Vagina (tissue), 2 donors: ENCODE results near the gene SEMA5B. TPM values are rescaled to one million over a fixed set of nuclear protein-coding genes. Genes with fewer than 3 reads are reported as not detected.

Source experiments
- DNase-seq, 2 donors: peaks; one replicate each; pipeline ENCODE4 v3.0.0-alpha.2; 2017; ENCODE audit errors: extremely low spot score in 2 of 2
- H3K27ac ChIP-seq: fragments of 200-600 bp; sonication (generic); one replicate; pipeline ENCODE4 v1.5.1; 2019
- H3K27me3 ChIP-seq: fragments of 200-600 bp; sonication (generic); one replicate; pipeline ENCODE4 v1.5.1; 2019
- H3K36me3 ChIP-seq, 2 donors: fragments of 200-600 bp; sonication (generic); one replicate each; pipeline ENCODE4 v1.5.1; 2017 to 2019
- H3K4me1 ChIP-seq: fragments of 200-600 bp; sonication (generic); one replicate; pipeline ENCODE4 v1.5.1; 2019
- H3K4me3 ChIP-seq, 2 donors: fragments of 200-600 bp; sonication (generic); 1 replicate in 1 of 2; 2 replicates in 1 of 2; pipeline ENCODE4 v1.5.1; 2016 to 2019
- H3K9me3 ChIP-seq: fragments of 200-600 bp; sonication (generic); one replicate; pipeline ENCODE4 v1.5.1; 2019
- CTCF ChIP-seq, 3 experiments: fragments of 450-650 bp in 2 of 3; fragments of 200-600 bp in 1 of 3; sonication (generic) in 1 of 3; IDR thresholded peaks; one replicate each; pipeline ENCODE4 v1.5.1; 2017 to 2019; ENCODE audit warnings: antibody characterized with exemption in 3 of 3, mild to moderate bottlenecking in 2 of 3, moderate library complexity in 2 of 3
- POLR2A ChIP-seq, 2 donors: fragments of 450-650 bp; IDR thresholded peaks; one replicate each; pipeline ENCODE4 v1.6.1; 2017; ENCODE audit warnings: antibody characterized with exemption in 2 of 2, mild to moderate bottlenecking in 2 of 2, moderate library complexity in 2 of 2
- POLR2AphosphoS5 ChIP-seq, 2 donors: sonication (generic); formaldehyde crosslinking; IDR thresholded peaks; one replicate each; pipeline ENCODE4 v1.9.0; 2017; ENCODE audit warnings: antibody characterized with exemption in 2 of 2, mild to moderate bottlenecking in 2 of 2, low read depth in 1 of 2; ENCODE audit not compliant: insufficient read depth in 1 of 2
- intact Hi-C: fragments of 100-400 bp; cut with DNase I; formaldehyde crosslinking; loops from one replicate; pipeline ENCODE4 v1.15.1; 2023
- total RNA-seq: library from RNA; depleted of rRNA; stranded (reverse); fragments of >200 nt; gene quantifications from one replicate; pipeline ENCODE4 v1.2.3, GENCODE V29; 2016

Gene SEMA5B
- total RNA-seq, 1 donor from 2014 or later = 0.25 TPM

- intact Hi-C loops = no loop called here
- Histone ChIP-seq H3K27me3 (no peaks in the 10 kb centered on the region), H3K9me3 (no peaks in the 10 kb centered on the region), H3K27ac (no peak overlapping the region), H3K4me3 (no peak overlapping the region), H3K4me1 (peaks cover 17% of the 10 kb centered on the region), H3K36me3 (no peaks in the 10 kb centered on the region)
- no peak for TF ChIP-seq POLR2AphosphoS5 (IDR thresholded peaks at IDR 0.05; ENCODE audit: insufficient read depth in 1 of 2, low read depth in 1 of 2)
- TF ChIP-seq CTCF (IDR thresholded peaks at IDR 0.05) = no peak
- TF ChIP-seq POLR2A (IDR thresholded peaks at IDR 0.05) = no peak
- DNase-seq = no peak
Observed at GRCh38 chr3:122892118-122892960, 135.2 kb downstream of the SEMA5B start.

- no peaks in the 10 kb centered on the region for H3K27me3 ChIP-seq
- peaks cover 17% of the 10 kb centered on the region for H3K4me1 ChIP-seq
- DNase-seq = no peak
- intact Hi-C loops = no loop called here
- TF ChIP-seq CTCF (IDR thresholded peaks at IDR 0.05) = no peak
- TF ChIP-seq POLR2A (IDR thresholded peaks at IDR 0.05) = no peak
- TF ChIP-seq POLR2AphosphoS5 (IDR thresholded peaks at IDR 0.05; ENCODE audit: insufficient read depth in 1 of 2, low read depth in 1 of 2) = no peak
- H3K4me3 ChIP-seq = no peak overlapping the region
- H3K36me3 ChIP-seq = no peaks in the 10 kb centered on the region
- H3K9me3 ChIP-seq = no peaks in the 10 kb centered on the region
- H3K27ac ChIP-seq = no peak overlapping the region
Observed at GRCh38 chr3:122890720-122891220, 136.8 kb downstream of the SEMA5B start.

- no peaks in the 10 kb centered on the region for H3K27me3 ChIP-seq
- no peak overlapping the region for H3K4me3 ChIP-seq
- intact Hi-C loops = no loop called here
- no peaks in the 10 kb centered on the region for H3K9me3 ChIP-seq
- no peaks in the 10 kb centered on the region for H3K36me3 ChIP-seq
- no peak overlapping the region for H3K27ac ChIP-seq
- TF ChIP-seq POLR2A (IDR thresholded peaks at IDR 0.05) (no peak), CTCF (IDR thresholded peaks at IDR 0.05) (no peak), POLR2AphosphoS5 (IDR thresholded peaks at IDR 0.05; ENCODE audit: insufficient read depth in 1 of 2, low read depth in 1 of 2) (no peak)
- H3K4me1 ChIP-seq = peaks cover 17% of the 10 kb centered on the region
- DNase-seq = no peak
Observed at GRCh38 chr3:122890077-122890719, 137.4 kb downstream of the SEMA5B start.

DNA sequence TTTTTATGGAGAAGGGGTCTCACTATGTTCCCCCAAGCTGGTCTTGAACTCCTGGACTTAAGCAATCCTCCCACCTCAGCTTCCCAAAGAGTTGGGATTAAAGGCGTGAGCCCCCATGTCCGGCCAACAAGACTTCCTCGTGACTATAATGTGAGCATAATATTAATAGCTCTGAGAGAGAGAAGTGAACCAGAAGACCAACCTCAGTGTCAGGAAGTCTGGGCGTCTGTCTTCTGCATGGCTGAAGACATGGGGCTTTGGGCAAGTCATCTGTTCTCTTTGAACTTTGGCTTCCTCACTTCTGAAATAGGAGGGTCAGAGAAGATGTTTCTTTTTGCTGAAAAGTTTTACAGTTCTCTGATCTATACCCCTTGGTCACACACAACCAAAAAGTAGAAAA is 140.6 kb downstream of the SEMA5B start:
- intact Hi-C loops = no loop called here
- TF ChIP-seq POLR2AphosphoS5 (IDR thresholded peaks at IDR 0.05; ENCODE audit: insufficient read depth in 1 of 2, low read depth in 1 of 2) (no peak), CTCF (IDR thresholded peaks at IDR 0.05) (no peak), POLR2A (IDR thresholded peaks at IDR 0.05) (no peak)

More for the DNA sequence above, 140.6 kb downstream of the SEMA5B start:
- Histone ChIP-seq H3K4me1 (peaks cover 17% of the 10 kb centered on the region), H3K4me3 (no peak overlapping the region), H3K9me3 (no peaks in the 10 kb centered on the region), H3K27me3 (no peaks in the 10 kb centered on the region), H3K27ac (no peak overlapping the region), H3K36me3 (no peaks in the 10 kb centered on the region)
- no peak for DNase-seq
